Keratinocyte (primary cell): ENCODE results near the gene FOSB.

ENCODE experiments used
- CTCF ChIP-seq, 3 experiments: IDR thresholded peaks in 1 of 3; conservative IDR thresholded peaks in 1 of 3; optimal IDR thresholded peaks in 1 of 3; 2 replicates in 2 of 3; 3 replicates in 1 of 3; pipeline versions ENCODE3 to v1.5.1; 2011; ENCODE audit warnings: low read length in 3 of 3, mild to moderate bottlenecking in 3 of 3, moderate library complexity in 2 of 3, control low read depth in 1 of 3, inconsistent platforms in 1 of 3; ENCODE audit not compliant: insufficient read depth in 2 of 3; ENCODE audit errors: extremely low read depth in 1 of 3
- EZH2 ChIP-seq: IDR thresholded peaks from one replicate; pipeline ENCODE4 v1.6.1; 2012; ENCODE audit warnings: inconsistent platforms, mild to moderate bottlenecking, low read length, moderate library complexity

GRCh38 chr19:45450012-45450333 is 17.8 kb upstream of the FOSB start:
- TF ChIP-seq CTCF (optimal IDR thresholded peaks at IDR 0.05 in 1 of 3, IDR thresholded peaks at IDR 0.05 in 1 of 3, conservative IDR thresholded peaks at IDR 0.05 in 1 of 3; ENCODE audit: extremely low read depth in 1 of 3, insufficient read depth in 2 of 3, low read length in 3 of 3) = no peak
- TF ChIP-seq EZH2 = no peak
